Left renal cortex interstitium (tissue), 4 donors: ENCODE data around the gene ARRB1. TPM values are rescaled to one million over a fixed set of nuclear protein-coding genes. Genes with fewer than 3 reads are reported as not detected.

Experiments used
- DNase-seq, 4 donors: peaks; one replicate each; pipeline ENCODE4 v3.0.0-alpha.2; 2013; ENCODE audit warnings: low read depth in 4 of 4, low spot score in 2 of 4, missing footprints in 1 of 4
- polyA plus RNA-seq, 4 donors: library from polyadenylated mRNA; unstranded; fragments of 120-200 nt; gene quantifications; one replicate each; pipeline ENCODE4 v1.2.1, GENCODE V29; 2013; ENCODE audit not compliant: insufficient read length in 4 of 4

ARRB1 gene
- polyA plus RNA-seq, 4 donors = 22.7 to 27.6 (median 25.1) TPM

- no peak for DNase-seq
Measured at GRCh38 chr11:75239531-75240290, 111.8 kb downstream of the ARRB1 start.

- no peak for DNase-seq
Measured at GRCh38 chr11:75238595-75239440, 112.6 kb downstream of the ARRB1 start.

GRCh38 chr11:75237050-75237449, 114.4 kb downstream of the ARRB1 start:
- DNase-seq = no peak

GRCh38 chr11:75236062-75236461, 115.4 kb downstream of the ARRB1 start:
- no peak for DNase-seq

- DNase-seq = peak in 1 of 4 donors; percentile 75
Measured at GRCh38 chr11:75233754-75234172, 117.7 kb downstream of the ARRB1 start.

- no peak for DNase-seq
Measured at GRCh38 chr11:75230621-75231020, 120.8 kb downstream of the ARRB1 start.

GRCh38 chr11:75229466-75229865, 122.0 kb downstream of the ARRB1 start:
- no peak for DNase-seq

GRCh38 chr11:75225794-75226193, 125.7 kb downstream of the ARRB1 start:
- DNase-seq = no peak

GRCh38 chr11:75223954-75224643, 127.4 kb downstream of the ARRB1 start:
- no peak for DNase-seq

- no peak for DNase-seq
Measured at GRCh38 chr11:75219869-75220268, 131.6 kb downstream of the ARRB1 start.

GRCh38 chr11:75214843-75215242, 136.6 kb downstream of the ARRB1 start:
- DNase-seq = no peak

GRCh38 chr11:75214411-75214821, 137.0 kb downstream of the ARRB1 start:
- DNase-seq = peak; percentile 59 to 87 (median 72)

Other genes with a start within 250 kb of the ARRB1 start
- 10 to 100 TPM in 1 of 4 donors, 1 to 10 TPM in 3; 6.3 to 11.7 (median 8.4) TPM for gene SLCO2B1, start 200.6 kb downstream of the ARRB1 start, polyA plus RNA-seq
- under 1 TPM; 0.10 to 0.20 (median 0.13) TPM for gene TPBGL, start 110.9 kb downstream of the ARRB1 start, polyA plus RNA-seq
- 1,000 to 10,000 TPM; 2,095 to 2,908 (median 2,543) TPM for gene RPS3, start 47.9 kb upstream of the ARRB1 start, polyA plus RNA-seq
- 1 to 10 TPM in 1 of 4 donors, under 1 TPM in 3; 0.48 to 1.6 (median 0.82) TPM for gene KLHL35, start 81.5 kb upstream of the ARRB1 start, polyA plus RNA-seq
- 10 to 100 TPM in 2 of 4 donors, 1 to 10 TPM in 2; 6.7 to 17.4 (median 11.8) TPM for gene GDPD5, start 174.3 kb upstream of the ARRB1 start, polyA plus RNA-seq
- 100 to 1,000 TPM; 306 to 442 (median 334) TPM for gene SERPINH1, start 210.6 kb upstream of the ARRB1 start, polyA plus RNA-seq